GM21423 (cell line): ENCODE measurements around the gene GATAD2B.
"Not testable (repeated sequence)": the region's sequence is repeated elsewhere in the genome, so short reads cannot be mapped to it uniquely, and the experiment has no call there.

Source experiments
- ATAC-seq: cut with Tn5 transposase; IDR thresholded peaks from one replicate; pipeline ENCODE4 v1.9.1; 2021; ENCODE audit warnings: mild to moderate bottlenecking, moderate library complexity; ENCODE audit not compliant: unreplicated experiment

The GATAD2B gene

GRCh38 chr1:153844349-153844748 lies 78.4 kb downstream of the GATAD2B start:
- ATAC-seq, result not testable (repeated sequence)

DNA sequence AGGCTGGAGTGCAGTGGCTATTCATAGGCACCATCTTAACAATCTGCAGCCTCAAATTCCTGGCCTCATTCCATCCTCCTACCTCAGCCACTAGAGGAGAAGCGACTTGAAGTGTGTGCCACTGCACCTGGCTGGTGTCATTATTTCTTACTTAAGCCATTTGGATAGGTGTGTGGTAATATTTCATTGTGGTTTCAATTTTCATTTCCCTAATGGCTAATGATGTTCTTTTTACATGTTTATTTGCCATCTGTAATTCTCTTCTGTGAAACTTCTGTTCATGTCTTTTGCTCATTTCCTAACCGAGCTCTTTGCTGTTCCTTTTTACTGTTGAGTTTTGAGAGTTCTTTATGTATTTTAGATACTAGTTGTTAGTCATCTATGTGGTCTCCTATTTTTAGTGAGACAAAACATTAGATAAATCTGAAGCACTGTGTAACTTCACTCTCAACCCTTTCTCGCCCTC lies 80.7 kb downstream of the GATAD2B start:
- ATAC-seq, result peak; percentile 70

- no peak for ATAC-seq
These were observed 81.2 kb downstream of the GATAD2B start for GRCh38 chr1:153841463-153841994.

- ATAC-seq, result not testable (repeated sequence)
These were observed 82.0 kb downstream of the GATAD2B start for GRCh38 chr1:153840774-153841173.

GRCh38 chr1:153833968-153834367 lies 88.8 kb downstream of the GATAD2B start:
- not testable (repeated sequence) for ATAC-seq

DNA sequence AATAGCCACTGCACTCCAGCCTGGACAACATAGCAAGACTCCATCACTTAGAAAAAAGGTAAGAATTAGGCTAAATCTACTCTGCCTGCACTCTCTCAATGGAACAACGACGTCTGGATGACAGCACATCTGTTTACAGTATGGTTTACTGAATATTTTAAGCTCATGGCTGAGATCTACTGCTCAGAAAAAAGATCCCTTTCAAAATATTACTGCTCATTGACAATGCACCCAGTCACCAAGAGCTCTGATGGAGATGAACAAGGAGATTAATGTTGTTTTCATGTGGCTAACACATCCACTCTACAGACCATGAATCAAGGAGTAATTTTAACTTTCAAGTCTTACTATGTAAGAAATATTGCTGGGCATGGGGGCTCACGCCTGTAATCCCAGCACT lies 89.6 kb downstream of the GATAD2B start:
- no peak for ATAC-seq

DNA sequence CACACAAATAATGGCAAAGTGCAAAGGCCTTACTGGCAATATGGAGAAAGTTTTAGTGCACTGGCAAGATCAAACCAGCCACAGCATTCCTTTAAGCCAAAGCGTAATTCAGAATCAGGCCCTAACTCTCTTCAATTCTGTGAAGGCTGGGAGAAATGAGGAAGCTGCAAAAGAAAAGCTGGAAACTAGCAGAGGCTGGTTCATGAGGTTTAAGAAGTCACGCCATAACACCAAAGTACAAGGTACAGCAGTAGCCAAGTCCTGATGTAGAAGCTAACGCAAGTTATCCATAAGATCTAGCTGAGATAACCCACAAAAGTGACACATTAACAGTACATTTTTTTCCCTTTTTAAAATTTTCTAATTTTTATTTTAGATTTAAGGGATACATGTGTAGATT lies 90.5 kb downstream of the GATAD2B start:
- no peak for ATAC-seq

- ATAC-seq, result no peak
These were observed 91.7 kb downstream of the GATAD2B start for GRCh38 chr1:153831026-153831425.

DNA sequence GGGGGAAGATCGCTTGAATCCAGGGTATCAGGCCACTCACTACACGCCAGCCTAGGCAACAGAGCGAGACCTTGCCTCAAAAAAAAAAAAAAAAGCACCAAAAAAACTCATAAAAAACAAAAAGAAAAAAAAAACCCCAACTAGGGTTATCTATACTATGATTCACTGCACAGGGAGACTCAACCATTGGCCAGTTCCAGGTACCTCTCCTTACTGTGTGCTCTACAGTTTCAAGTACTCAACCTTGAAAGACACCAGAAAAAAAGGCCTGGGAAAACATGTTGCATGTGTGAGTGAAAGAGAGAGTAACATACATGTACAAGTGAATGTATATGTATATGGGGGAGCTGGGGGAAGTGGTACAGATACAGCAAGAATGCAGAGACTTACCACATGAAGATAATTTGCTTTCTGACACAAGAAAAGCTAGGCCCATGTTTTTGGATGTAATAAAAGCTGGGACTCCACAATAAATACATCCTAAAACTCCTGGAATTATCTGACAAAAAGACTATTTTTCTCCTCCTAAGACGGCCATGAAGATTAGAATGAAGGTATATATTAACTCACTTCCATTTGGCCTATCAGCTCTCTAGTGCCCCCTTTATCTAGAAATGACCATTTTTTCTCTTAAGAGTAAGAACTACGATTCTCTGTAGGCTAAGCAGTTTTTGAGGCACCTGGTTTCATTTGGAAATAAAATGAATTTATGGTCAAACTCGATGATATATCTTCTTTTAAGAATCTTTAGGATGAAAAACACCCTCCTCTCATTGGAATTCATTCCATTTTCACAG lies 95.4 kb downstream of the GATAD2B start:
- no peak for ATAC-seq

- ATAC-seq, result no peak
These were observed 103.9 kb downstream of the GATAD2B start for GRCh38 chr1:153818876-153819275.

DNA sequence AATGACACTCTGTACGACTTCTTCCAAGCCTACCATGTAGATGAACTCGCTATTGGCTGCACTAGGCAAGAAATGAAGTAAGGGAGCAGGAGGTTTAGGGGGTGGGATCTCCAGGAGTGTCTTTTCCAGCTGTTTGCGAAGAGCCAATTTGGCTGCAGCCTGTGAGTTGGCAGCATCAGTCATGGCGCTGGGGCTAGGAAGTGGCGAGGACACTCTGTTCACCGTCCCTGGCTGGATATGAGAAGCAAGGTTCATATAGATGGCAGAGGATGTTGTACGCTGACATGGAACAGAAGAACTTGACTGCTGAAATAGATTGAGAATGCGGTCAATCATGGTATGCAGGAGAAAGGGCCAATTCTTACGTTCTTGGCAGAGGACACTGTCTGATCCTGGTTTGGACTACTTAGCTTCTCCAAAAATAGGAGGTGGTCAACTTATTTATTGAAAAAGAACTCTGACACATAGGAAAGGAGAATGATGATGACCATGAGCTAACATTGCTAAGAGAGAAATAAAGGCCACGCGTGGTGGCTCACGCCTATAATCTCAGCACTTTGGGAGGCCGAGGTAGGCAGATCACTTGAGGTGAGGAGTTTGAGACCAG lies 106.4 kb downstream of the GATAD2B start:
- ATAC-seq, result no peak

DNA sequence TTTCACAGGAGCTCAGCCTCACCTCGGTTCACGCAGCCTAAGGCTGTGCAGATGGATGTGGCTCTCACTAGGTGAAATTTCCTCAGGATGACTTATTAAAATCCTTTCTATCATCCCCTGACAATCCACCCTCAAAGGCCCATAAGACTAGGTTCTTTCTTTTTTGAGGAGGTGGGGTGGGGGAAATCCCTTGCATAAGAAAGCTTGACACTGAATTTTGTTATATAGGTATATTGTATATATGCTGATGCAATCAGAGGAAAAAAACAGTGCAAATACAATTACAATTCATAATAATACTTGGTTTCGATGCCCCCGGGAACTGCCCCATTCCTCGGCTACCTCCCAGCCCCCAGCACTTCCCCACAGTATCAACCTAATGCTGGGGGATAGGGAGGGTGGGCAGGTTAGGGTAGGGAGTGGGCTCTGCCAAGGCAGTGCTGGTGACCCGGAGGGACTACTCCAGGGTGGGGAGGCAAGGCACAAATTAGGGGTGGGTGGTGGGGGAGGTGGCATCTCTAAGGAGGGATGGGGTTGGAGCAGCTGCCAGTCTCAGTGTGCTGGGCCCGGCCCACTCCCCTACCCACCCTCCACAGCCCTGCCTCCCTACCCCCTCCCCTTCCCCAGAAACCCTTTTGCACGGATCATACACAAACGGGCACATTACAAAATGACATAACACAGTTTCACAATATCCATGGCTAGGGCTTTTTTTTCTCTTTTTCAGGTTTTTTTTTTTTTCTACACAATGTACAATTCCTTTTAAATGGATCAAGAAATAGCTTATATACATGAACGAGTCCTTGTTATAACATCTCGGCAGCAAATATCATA lies 116.7 kb downstream of the GATAD2B start:
- ATAC-seq, result no peak

GRCh38 chr1:153805042-153805745 lies 117.6 kb downstream of the GATAD2B start:
- peak; percentile 95 for ATAC-seq

DNA sequence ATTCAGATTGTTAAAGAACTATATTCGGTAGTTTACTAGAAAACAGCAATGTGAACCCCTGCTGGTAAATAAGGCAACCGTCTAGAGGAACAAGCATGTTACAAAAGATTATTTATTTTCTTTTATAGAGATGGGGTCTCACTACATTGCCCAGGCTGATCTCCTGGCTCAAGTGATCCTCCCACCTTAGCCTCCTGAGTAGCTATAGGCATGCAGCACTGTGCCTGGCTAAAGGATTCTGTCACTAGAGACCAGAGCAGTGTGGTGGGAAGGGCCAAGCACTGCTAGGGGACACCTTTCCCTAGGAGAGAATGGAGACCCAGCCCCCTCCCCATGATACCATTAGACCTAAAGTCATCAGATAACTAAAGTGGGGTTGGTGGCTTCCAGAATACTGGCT lies 118.7 kb downstream of the GATAD2B start:
- ATAC-seq, result no peak

GRCh38 chr1:153803470-153804056 lies 119.2 kb downstream of the GATAD2B start:
- no peak for ATAC-seq

DNA sequence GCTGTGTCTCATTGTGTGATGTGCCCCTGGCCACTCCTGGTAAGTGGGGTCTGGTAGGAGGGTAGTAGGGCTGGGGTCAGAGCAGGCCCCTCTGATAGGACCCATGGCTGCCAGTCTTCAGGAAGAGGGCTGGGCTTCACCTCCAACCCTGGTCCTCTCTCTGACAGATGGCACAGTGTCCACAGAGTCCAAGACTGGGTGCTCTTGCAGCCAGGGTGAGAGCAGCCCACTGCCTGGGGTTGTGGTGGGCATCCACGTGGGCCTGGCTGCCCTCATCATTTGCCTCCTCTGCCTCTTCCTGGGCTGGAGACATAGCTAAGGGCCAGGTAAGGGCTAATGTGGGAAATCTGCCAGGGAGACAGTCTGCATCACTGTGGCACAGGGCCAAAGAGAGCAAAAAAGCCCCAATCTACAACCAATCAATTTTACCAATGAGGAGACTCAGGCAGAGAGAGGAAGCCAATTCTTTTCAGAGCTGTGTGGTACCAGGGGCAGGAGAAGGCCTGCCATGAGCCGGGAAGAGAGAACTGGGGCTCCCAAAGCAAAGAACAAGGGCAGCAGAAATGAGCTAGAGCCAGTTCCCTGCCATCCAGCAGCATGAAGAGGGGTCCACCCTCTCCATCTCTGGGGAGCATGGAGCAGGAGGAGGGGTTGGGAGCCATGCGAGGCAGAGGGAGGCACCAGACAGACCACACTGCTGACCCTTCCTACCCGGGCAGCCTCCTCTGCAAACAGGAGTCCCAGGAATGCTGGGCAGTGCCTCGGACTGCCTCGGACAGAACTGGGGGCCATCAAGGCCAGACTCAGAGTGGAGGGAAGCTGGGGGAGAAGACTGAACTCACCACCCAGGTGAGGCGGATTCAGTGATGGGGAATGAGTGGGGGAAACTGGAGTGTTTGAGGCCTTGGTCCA lies 120.7 kb downstream of the GATAD2B start:
- ATAC-seq, result no peak

DNA sequence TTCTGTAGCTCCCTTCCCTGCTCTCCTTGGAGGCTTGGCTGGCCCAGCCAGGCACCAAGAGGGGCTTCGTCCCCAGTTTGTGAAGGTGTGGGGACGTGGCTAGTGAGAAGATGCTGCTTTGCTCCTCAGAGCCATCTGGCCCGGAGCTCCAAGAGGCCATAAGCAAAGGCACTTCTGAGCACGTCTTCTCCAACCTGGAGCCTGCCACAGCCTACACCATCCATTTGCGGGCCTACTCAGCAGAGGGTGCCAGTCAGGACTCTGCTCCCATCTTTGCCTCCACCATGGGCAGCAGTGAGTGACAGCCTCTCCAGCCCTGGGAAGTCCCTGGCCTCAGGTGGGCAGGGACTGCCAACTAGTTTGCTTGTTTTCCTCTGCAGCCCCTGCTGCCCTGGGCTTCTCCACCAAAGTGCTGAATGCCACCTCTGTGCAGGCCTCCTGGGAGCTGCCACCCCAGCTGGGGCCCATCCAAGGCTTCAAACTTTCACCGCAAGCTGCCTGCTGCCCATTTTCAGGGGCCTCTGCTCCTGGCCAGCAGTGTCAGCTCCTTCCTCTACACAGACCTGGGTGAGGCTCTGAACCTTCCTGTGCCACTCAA lies 121.6 kb downstream of the GATAD2B start:
- ATAC-seq, result no peak

GRCh38 chr1:153800516-153800915 lies 122.3 kb downstream of the GATAD2B start:
- ATAC-seq, result no peak
